ENCODE measurements around the gene SDK1. TPM values are rescaled to one million over a fixed set of nuclear protein-coding genes. Genes with fewer than 3 reads are reported as not detected.
"Not testable (repeated sequence)": the region's sequence is repeated elsewhere in the genome, so short reads cannot be mapped to it uniquely, and the experiment has no call there.

SDK1 gene
- total RNA-seq, 4 donors from 2014 or later: 2.5 to 12.9 (median 6.1) TPM

- no peaks in the 10 kb centered on the region for H3K9me3 ChIP-seq
- DNase-seq (ENCODE audit: low spot score in 2 of 2): no peak
- peaks cover 3% of the 10 kb centered on the region for H3K4me1 ChIP-seq
- no peaks in the 10 kb centered on the region for H3K36me3 ChIP-seq
- H3K27ac ChIP-seq: no peak overlapping the region
- H3K4me3 ChIP-seq: no peak overlapping the region
- TF ChIP-seq CTCF (IDR thresholded peaks at IDR 0.05): no peak
- TF ChIP-seq POLR2A (IDR thresholded peaks at IDR 0.05): no peak
- TF ChIP-seq POLR2AphosphoS5 (IDR thresholded peaks at IDR 0.05): no peak
- no peak for TF ChIP-seq EP300 (IDR thresholded peaks at IDR 0.05)
- no peaks in the 10 kb centered on the region for H3K27me3 ChIP-seq
- 71% methylated on average over 12 of the region's 12 CpGs for WGBS
These were observed 790.7 kb downstream of the SDK1 start for GRCh38 chr7:4091767-4092166.

GRCh38 chr7:4093035-4093434 lies 792.0 kb downstream of the SDK1 start:
- Histone ChIP-seq H3K4me1 (peaks cover 3% of the 10 kb centered on the region), H3K27ac (no peak overlapping the region), H3K9me3 (no peaks in the 10 kb centered on the region), H3K4me3 (no peak overlapping the region), H3K36me3 (no peaks in the 10 kb centered on the region), H3K27me3 (no peaks in the 10 kb centered on the region)
- TF ChIP-seq CTCF (IDR thresholded peaks at IDR 0.05) (no peak), POLR2AphosphoS5 (IDR thresholded peaks at IDR 0.05) (no peak), POLR2A (IDR thresholded peaks at IDR 0.05) (no peak), EP300 (IDR thresholded peaks at IDR 0.05) (no peak)
- 88% methylated on average over 2 of the region's 2 CpGs for WGBS
- DNase-seq (ENCODE audit: low spot score in 2 of 2): no peak

- DNase-seq (ENCODE audit: low spot score in 2 of 2): no peak
- H3K4me3 ChIP-seq: no peak overlapping the region
- peaks cover 3% of the 10 kb centered on the region for H3K4me1 ChIP-seq
- TF ChIP-seq EP300 (IDR thresholded peaks at IDR 0.05) (no peak), CTCF (IDR thresholded peaks at IDR 0.05) (no peak), POLR2AphosphoS5 (IDR thresholded peaks at IDR 0.05) (no peak), POLR2A (IDR thresholded peaks at IDR 0.05) (no peak)
- no peaks in the 10 kb centered on the region for H3K9me3 ChIP-seq
- no peaks in the 10 kb centered on the region for H3K36me3 ChIP-seq
- WGBS: 97% methylated on average over 21 of the region's 21 CpGs
- no peaks in the 10 kb centered on the region for H3K27me3 ChIP-seq
- no peak overlapping the region for H3K27ac ChIP-seq
These were observed 792.4 kb downstream of the SDK1 start for GRCh38 chr7:4093483-4093882.

DNA sequence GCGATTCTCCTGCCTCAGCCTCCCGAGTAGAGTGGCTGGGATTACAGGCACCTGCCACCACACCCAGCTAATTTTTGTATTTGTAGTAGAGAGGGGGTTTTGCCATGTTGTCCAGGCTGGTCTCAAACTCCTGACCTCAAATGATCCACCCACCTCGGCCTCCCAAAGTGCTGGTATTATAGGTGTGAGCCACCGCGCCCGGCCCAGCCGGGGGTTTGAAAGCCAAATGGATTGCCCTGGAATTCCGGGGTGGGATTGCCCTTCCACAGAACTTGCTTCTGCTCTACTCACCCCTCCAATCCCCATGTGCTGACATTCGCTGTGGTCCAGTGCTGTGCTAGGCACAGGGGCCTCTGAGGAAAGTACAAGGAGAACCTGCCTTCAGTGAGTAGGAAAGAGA lies 793.1 kb downstream of the SDK1 start:
- not testable (repeated sequence) for H3K27ac ChIP-seq; H3K9me3 ChIP-seq; H3K36me3 ChIP-seq; H3K27me3 ChIP-seq; DNase-seq (ENCODE audit: low spot score in 2 of 2); H3K4me3 ChIP-seq; H3K4me1 ChIP-seq
- 96% methylated on average over 9 of the region's 9 CpGs for WGBS

DNA sequence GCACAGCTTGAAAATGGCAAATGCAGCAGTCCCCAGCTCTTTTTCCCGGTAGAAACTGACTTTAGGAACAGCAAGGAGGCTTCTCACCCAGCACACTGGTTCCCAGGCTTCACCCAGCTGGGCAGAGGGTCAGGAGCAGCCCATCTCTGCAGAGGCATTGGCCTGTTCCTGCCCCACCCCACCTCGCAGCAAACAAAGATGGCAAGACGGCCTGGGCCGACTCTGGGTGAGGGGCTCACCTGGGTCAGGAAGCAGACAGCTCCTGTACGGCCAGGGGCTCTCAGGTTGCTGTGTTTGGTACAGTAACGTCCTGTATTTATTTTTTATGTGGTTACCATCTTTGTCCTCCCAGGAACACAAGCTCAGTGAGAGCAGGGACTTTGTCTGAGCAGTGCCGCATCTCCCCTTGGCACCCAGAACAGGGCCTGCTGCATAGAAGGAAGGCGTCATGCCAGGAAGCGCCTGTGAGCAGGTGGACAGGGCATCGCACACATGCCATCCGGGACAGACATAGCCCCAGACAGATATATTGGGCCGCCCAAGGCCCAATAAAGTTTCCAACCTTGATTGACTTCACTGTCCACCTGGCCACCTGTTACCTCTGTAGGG lies 796.1 kb downstream of the SDK1 start:
- H3K27ac ChIP-seq: no peak overlapping the region
- no peak for DNase-seq (ENCODE audit: low spot score in 2 of 2)
- H3K4me1 ChIP-seq: peaks cover under 1% of the 10 kb centered on the region
- H3K9me3 ChIP-seq: no peaks in the 10 kb centered on the region
- H3K36me3 ChIP-seq: no peaks in the 10 kb centered on the region
- H3K4me3 ChIP-seq: no peak overlapping the region
- no peak for TF ChIP-seq EP300 (IDR thresholded peaks at IDR 0.05)
- TF ChIP-seq CTCF (IDR thresholded peaks at IDR 0.05): no peak
- no peak for TF ChIP-seq POLR2A (IDR thresholded peaks at IDR 0.05)
- TF ChIP-seq POLR2AphosphoS5 (IDR thresholded peaks at IDR 0.05): no peak
- H3K27me3 ChIP-seq: no peaks in the 10 kb centered on the region
- WGBS: 92% methylated on average over 8 of the region's 12 CpGs

- Histone ChIP-seq H3K9me3 (no peaks in the 10 kb centered on the region), H3K4me1 (no peaks in the 10 kb centered on the region), H3K27me3 (no peaks in the 10 kb centered on the region), H3K27ac (no peak overlapping the region), H3K36me3 (no peaks in the 10 kb centered on the region), H3K4me3 (no peak overlapping the region)
- TF ChIP-seq CTCF (IDR thresholded peaks at IDR 0.05) (no peak), EP300 (IDR thresholded peaks at IDR 0.05) (no peak), POLR2AphosphoS5 (IDR thresholded peaks at IDR 0.05) (no peak), POLR2A (IDR thresholded peaks at IDR 0.05) (no peak)
- WGBS: 89% methylated on average over 11 of the region's 11 CpGs
- DNase-seq (ENCODE audit: low spot score in 2 of 2): no peak
These were observed 797.1 kb downstream of the SDK1 start for GRCh38 chr7:4098169-4098568.
